ENCODE measurements around the gene ASPSCR1. TPM values are rescaled to one million over a fixed set of nuclear protein-coding genes. Genes with fewer than 3 reads are reported as not detected.
"Not testable (repeated sequence)": the region's sequence is repeated elsewhere in the genome, so short reads cannot be mapped to it uniquely, and the experiment has no call there.

Gene ASPSCR1
- polyA plus RNA-seq, 1 donor, result 24.9 TPM

GRCh38 chr17:81941484-81942166, 35.8 kb upstream of the ASPSCR1 start:
- Histone ChIP-seq H3K27me3 (ENCODE audit: control insufficient read depth, insufficient read depth, low read length) (peaks cover 8% of the 10 kb centered on the region), H3K4me1 (ENCODE audit: control insufficient read depth, insufficient read depth, low read length) (peaks cover 5% of the 10 kb centered on the region), H3K27ac (ENCODE audit: low read length) (no peak overlapping the region), H3K4me3 (ENCODE audit: low read length) (no peak overlapping the region), H3K36me3 (ENCODE audit: control insufficient read depth, insufficient read depth, low read length) (no peaks in the 10 kb centered on the region), H3K9me3 (ENCODE audit: control insufficient read depth, low read depth, low read length) (peaks cover 6% of the 10 kb centered on the region)
- WGBS (ENCODE audit: insufficient coverage, low lambda C conversion rate), result 0% methylated on average over 1 of the region's 30 CpGs
- DNase-seq, result no peak

GRCh38 chr17:81942167-81942553, 35.3 kb upstream of the ASPSCR1 start:
- DNase-seq, result no peak
- H3K27ac ChIP-seq (ENCODE audit: low read length), result no peak overlapping the region
- H3K9me3 ChIP-seq (ENCODE audit: control insufficient read depth, low read depth, low read length), result peaks cover 6% of the 10 kb centered on the region
- H3K36me3 ChIP-seq (ENCODE audit: control insufficient read depth, insufficient read depth, low read length), result no peaks in the 10 kb centered on the region
- peaks cover 8% of the 10 kb centered on the region for H3K27me3 ChIP-seq (ENCODE audit: control insufficient read depth, insufficient read depth, low read length)
- no CpG with 5 or more reads among the region's 12 CpGs for WGBS (ENCODE audit: insufficient coverage, low lambda C conversion rate)
- peaks cover 2% of the 10 kb centered on the region for H3K4me1 ChIP-seq (ENCODE audit: control insufficient read depth, insufficient read depth, low read length)
- no peak overlapping the region for H3K4me3 ChIP-seq (ENCODE audit: low read length)

- no peaks in the 10 kb centered on the region for H3K36me3 ChIP-seq (ENCODE audit: control insufficient read depth, insufficient read depth, low read length)
- 100% methylated on average over 1 of the region's 9 CpGs for WGBS (ENCODE audit: insufficient coverage, low lambda C conversion rate)
- peaks cover 6% of the 10 kb centered on the region for H3K9me3 ChIP-seq (ENCODE audit: control insufficient read depth, low read depth, low read length)
- H3K27ac ChIP-seq (ENCODE audit: low read length), result no peak overlapping the region
- peaks cover 8% of the 10 kb centered on the region for H3K27me3 ChIP-seq (ENCODE audit: control insufficient read depth, insufficient read depth, low read length)
- H3K4me1 ChIP-seq (ENCODE audit: control insufficient read depth, insufficient read depth, low read length), result no peaks in the 10 kb centered on the region
- no peak overlapping the region for H3K4me3 ChIP-seq (ENCODE audit: low read length)
- DNase-seq, result no peak
These were observed 32.6 kb upstream of the ASPSCR1 start for GRCh38 chr17:81944858-81945257.

- no peak within 1 kb of the TSS for H3K27ac ChIP-seq (ENCODE audit: low read length)
- no peaks in the 10 kb centered on the region for H3K9me3 ChIP-seq (ENCODE audit: control insufficient read depth, low read depth, low read length)
- H3K27me3 ChIP-seq (ENCODE audit: control insufficient read depth, insufficient read depth, low read length), result peaks cover 3% of the 10 kb centered on the region
- no peaks in the 10 kb centered on the region for H3K4me1 ChIP-seq (ENCODE audit: control insufficient read depth, insufficient read depth, low read length)
- H3K4me3 ChIP-seq (ENCODE audit: low read length), result no peak within 1 kb of the TSS
- no peaks in the 10 kb centered on the region for H3K36me3 ChIP-seq (ENCODE audit: control insufficient read depth, insufficient read depth, low read length)
- WGBS (ENCODE audit: insufficient coverage, low lambda C conversion rate), result no CpG with 5 or more reads among the region's 13 CpGs
- DNase-seq, result no peak
These were observed 30.2 kb upstream of the ASPSCR1 start, which contains the start of gene MYADML2 for GRCh38 chr17:81947189-81947588. TSS of gene MYADML2 (minus strand) at chr17:81947233. CDS start at chr17:81941741, 5,492 bp downstream.

- no peaks in the 10 kb centered on the region for H3K36me3 ChIP-seq (ENCODE audit: control insufficient read depth, insufficient read depth, low read length)
- H3K4me3 ChIP-seq (ENCODE audit: low read length), result no peak overlapping the region
- no peak for DNase-seq
- 100% methylated on average over 2 of the region's 17 CpGs for WGBS (ENCODE audit: insufficient coverage, low lambda C conversion rate)
- no peaks in the 10 kb centered on the region for H3K9me3 ChIP-seq (ENCODE audit: control insufficient read depth, low read depth, low read length)
- peaks cover 5% of the 10 kb centered on the region for H3K27me3 ChIP-seq (ENCODE audit: control insufficient read depth, insufficient read depth, low read length)
- H3K4me1 ChIP-seq (ENCODE audit: control insufficient read depth, insufficient read depth, low read length), result no peaks in the 10 kb centered on the region
- no peak overlapping the region for H3K27ac ChIP-seq (ENCODE audit: low read length)
These were observed 28.6 kb upstream of the ASPSCR1 start for GRCh38 chr17:81948635-81949378.

GRCh38 chr17:81950501-81950900, 26.9 kb upstream of the ASPSCR1 start:
- no peak overlapping the region for H3K4me3 ChIP-seq (ENCODE audit: low read length)
- peaks cover 5% of the 10 kb centered on the region for H3K27me3 ChIP-seq (ENCODE audit: control insufficient read depth, insufficient read depth, low read length)
- no peaks in the 10 kb centered on the region for H3K9me3 ChIP-seq (ENCODE audit: control insufficient read depth, low read depth, low read length)
- WGBS (ENCODE audit: insufficient coverage, low lambda C conversion rate), result no CpG with 5 or more reads among the region's 15 CpGs
- H3K36me3 ChIP-seq (ENCODE audit: control insufficient read depth, insufficient read depth, low read length), result no peaks in the 10 kb centered on the region
- no peak overlapping the region for H3K27ac ChIP-seq (ENCODE audit: low read length)
- no peaks in the 10 kb centered on the region for H3K4me1 ChIP-seq (ENCODE audit: control insufficient read depth, insufficient read depth, low read length)
- DNase-seq, result no peak

GRCh38 chr17:81951785-81952684, 25.4 kb upstream of the ASPSCR1 start:
- H3K36me3 ChIP-seq (ENCODE audit: control insufficient read depth, insufficient read depth, low read length), result no peaks in the 10 kb centered on the region
- H3K9me3 ChIP-seq (ENCODE audit: control insufficient read depth, low read depth, low read length), result no peaks in the 10 kb centered on the region
- no peak overlapping the region for H3K4me3 ChIP-seq (ENCODE audit: low read length)
- H3K27ac ChIP-seq (ENCODE audit: low read length), result no peak overlapping the region
- H3K4me1 ChIP-seq (ENCODE audit: control insufficient read depth, insufficient read depth, low read length), result no peaks in the 10 kb centered on the region
- DNase-seq, result no peak
- WGBS (ENCODE audit: insufficient coverage, low lambda C conversion rate), result 59% methylated on average over 5 of the region's 13 CpGs
- peaks cover 5% of the 10 kb centered on the region for H3K27me3 ChIP-seq (ENCODE audit: control insufficient read depth, insufficient read depth, low read length)

- H3K4me3 ChIP-seq (ENCODE audit: low read length), result no peak overlapping the region
- no CpG with 5 or more reads among the region's 16 CpGs for WGBS (ENCODE audit: insufficient coverage, low lambda C conversion rate)
- H3K27ac ChIP-seq (ENCODE audit: low read length), result no peak overlapping the region
- no peaks in the 10 kb centered on the region for H3K36me3 ChIP-seq (ENCODE audit: control insufficient read depth, insufficient read depth, low read length)
- no peaks in the 10 kb centered on the region for H3K4me1 ChIP-seq (ENCODE audit: control insufficient read depth, insufficient read depth, low read length)
- DNase-seq, result no peak
- H3K9me3 ChIP-seq (ENCODE audit: control insufficient read depth, low read depth, low read length), result no peaks in the 10 kb centered on the region
- H3K27me3 ChIP-seq (ENCODE audit: control insufficient read depth, insufficient read depth, low read length), result peaks cover 10% of the 10 kb centered on the region
These were observed 24.6 kb upstream of the ASPSCR1 start for GRCh38 chr17:81952792-81953228.

GRCh38 chr17:81953443-81953842, 24.0 kb upstream of the ASPSCR1 start:
- not testable (repeated sequence) for H3K36me3 ChIP-seq (ENCODE audit: control insufficient read depth, insufficient read depth, low read length); DNase-seq; H3K9me3 ChIP-seq (ENCODE audit: control insufficient read depth, low read depth, low read length); H3K27ac ChIP-seq (ENCODE audit: low read length); H3K4me1 ChIP-seq (ENCODE audit: control insufficient read depth, insufficient read depth, low read length); H3K4me3 ChIP-seq (ENCODE audit: low read length)
- WGBS (ENCODE audit: insufficient coverage, low lambda C conversion rate), result no CpG with 5 or more reads among the region's 5 CpGs
- peaks cover 17% of the 10 kb centered on the region for H3K27me3 ChIP-seq (ENCODE audit: control insufficient read depth, insufficient read depth, low read length)
